ENCODE measurements around the gene ZNF438.

The ZNF438 gene

DNA sequence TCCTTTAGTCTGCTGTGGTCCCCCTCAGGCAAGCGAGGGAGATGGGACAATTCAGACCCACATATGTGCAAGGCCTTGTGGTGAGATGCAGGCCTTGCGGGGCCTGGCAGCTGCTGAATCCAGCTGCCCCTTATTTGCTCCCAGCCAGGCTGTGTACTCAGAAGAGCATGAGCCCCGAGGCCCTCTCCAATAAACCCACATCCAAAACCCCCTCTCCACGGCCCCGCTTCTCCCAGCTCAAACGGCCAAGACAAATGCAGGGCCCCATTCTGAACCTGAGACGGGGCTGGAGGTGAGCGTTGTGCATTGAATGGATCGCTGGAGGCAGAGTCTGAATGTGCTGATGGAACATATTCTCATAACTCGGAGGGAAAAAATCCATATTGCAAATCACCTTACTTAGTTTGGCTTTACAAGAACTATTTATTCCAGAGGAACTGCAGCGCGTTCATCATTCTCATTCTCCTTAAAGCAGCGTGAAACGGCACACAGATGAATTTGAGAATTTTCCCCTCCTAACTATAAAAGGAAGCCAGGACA, 232.9 kb downstream of the ZNF438 start:
- no peak for TF ChIP-seq TAF1 (IDR thresholded peaks at IDR 0.05; ENCODE audit: borderline replicate concordance, insufficient read depth, low read length)
- no peak for TF ChIP-seq POLR2AphosphoS5 (IDR thresholded peaks at IDR 0.05; ENCODE audit: low read depth, low read length)
